Activated naive CD4-positive, alpha-beta T cell treated with anti-CD3 and anti-CD28 coated beads, Interleukin-2, amount 50 U/mL, for 16 hours (primary cell): Measurements from ENCODE around the gene EMP1.
A peak's percentile ranks its signal among the peaks of the same experiment; 100 is the strongest.

Experiments used
- DNase-seq: peaks from one replicate; pipeline ENCODE4 v3.0.0-alpha.2; 2020

Gene EMP1

GRCh38 chr12:13198241-13198640, 1.7 kb downstream of the EMP1 start:
- no peak for DNase-seq

GRCh38 chr12:13198876-13199275, 2.4 kb downstream of the EMP1 start:
- DNase-seq = no peak

GRCh38 chr12:13199592-13199991, 3.1 kb downstream of the EMP1 start:
- no peak for DNase-seq

- no peak for DNase-seq
Observed at GRCh38 chr12:13200841-13201240, 4.3 kb downstream of the EMP1 start.

GRCh38 chr12:13203034-13203922, 6.8 kb downstream of the EMP1 start:
- DNase-seq = no peak

- DNase-seq = no peak
Observed at GRCh38 chr12:13204428-13204827, 7.9 kb downstream of the EMP1 start.

GRCh38 chr12:13205809-13206559, 9.5 kb downstream of the EMP1 start:
- no peak for DNase-seq

- no peak for DNase-seq
Observed at GRCh38 chr12:13206560-13206897, 10.0 kb downstream of the EMP1 start.

GRCh38 chr12:13208533-13209435, 12.3 kb downstream of the EMP1 start:
- DNase-seq = no peak

GRCh38 chr12:13209436-13210235, 13.1 kb downstream of the EMP1 start:
- DNase-seq = no peak

- DNase-seq = no peak
Observed at GRCh38 chr12:13210236-13211190, 14.0 kb downstream of the EMP1 start.

- DNase-seq = no peak
Observed at GRCh38 chr12:13211191-13211858, 14.8 kb downstream of the EMP1 start.

GRCh38 chr12:13211859-13212664, 15.5 kb downstream of the EMP1 start:
- peak; percentile 72 for DNase-seq

- no peak for DNase-seq
Observed at GRCh38 chr12:13215056-13215455, 18.5 kb downstream of the EMP1 start.

- DNase-seq = no peak
Observed at GRCh38 chr12:13218641-13219040, 22.1 kb downstream of the EMP1 start.

GRCh38 chr12:13219320-13219719, 22.8 kb downstream of the EMP1 start:
- no peak for DNase-seq

- DNase-seq = no peak
Observed at GRCh38 chr12:13220838-13221237, 24.3 kb downstream of the EMP1 start.

- no peak for DNase-seq
Observed at GRCh38 chr12:13222076-13222475, 25.6 kb downstream of the EMP1 start.

GRCh38 chr12:13223179-13223804, 26.8 kb downstream of the EMP1 start:
- DNase-seq = no peak
